Measurements from ENCODE around the gene FAM219A.

FAM219A gene

DNA sequence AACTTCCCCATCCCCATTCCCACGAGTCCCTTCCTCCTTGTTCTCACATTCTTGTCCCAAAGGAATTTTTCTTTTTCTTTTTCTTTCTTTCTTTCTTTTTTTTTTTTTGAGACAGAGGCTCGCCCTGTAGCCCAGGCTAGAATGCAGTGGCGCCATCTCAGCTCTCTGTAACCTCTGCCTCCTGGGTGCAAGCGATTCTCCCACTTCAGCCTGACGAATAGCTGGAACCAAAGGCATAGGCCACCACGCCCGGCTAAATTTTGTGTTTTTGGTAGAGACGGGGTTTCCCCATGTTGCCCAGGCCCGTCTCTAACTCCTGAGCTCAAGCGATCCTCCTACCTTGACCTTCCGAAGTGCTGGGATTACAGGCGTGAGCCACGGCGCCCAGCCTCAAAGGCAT lies 986 bp upstream of the FAM219A start:
- no peak for DNase-seq (ENCODE audit: low spot score)
- TF ChIP-seq, protein P1, sequence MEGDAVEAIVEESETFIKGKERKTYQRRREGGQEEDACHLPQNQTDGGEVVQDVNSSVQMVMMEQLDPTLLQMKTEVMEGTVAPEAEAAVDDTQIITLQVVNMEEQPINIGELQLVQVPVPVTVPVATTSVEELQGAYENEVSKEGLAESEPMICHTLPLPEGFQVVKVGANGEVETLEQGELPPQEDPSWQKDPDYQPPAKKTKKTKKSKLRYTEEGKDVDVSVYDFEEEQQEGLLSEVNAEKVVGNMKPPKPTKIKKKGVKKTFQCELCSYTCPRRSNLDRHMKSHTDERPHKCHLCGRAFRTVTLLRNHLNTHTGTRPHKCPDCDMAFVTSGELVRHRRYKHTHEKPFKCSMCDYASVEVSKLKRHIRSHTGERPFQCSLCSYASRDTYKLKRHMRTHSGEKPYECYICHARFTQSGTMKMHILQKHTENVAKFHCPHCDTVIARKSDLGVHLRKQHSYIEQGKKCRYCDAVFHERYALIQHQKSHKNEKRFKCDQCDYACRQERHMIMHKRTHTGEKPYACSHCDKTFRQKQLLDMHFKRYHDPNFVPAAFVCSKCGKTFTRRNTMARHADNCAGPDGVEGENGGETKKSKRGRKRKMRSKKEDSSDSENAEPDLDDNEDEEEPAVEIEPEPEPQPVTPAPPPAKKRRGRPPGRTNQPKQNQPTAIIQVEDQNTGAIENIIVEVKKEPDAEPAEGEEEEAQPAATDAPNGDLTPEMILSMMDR (IDR thresholded peaks at IDR 0.05; ENCODE audit: extremely low read depth, insufficient read depth, missing control alignments): no peak
- in situ Hi-C loops (cut with MboI; ENCODE audit: low pct_unique_long_range_greater_than_20kb, low sequenced_read_pairs, unreplicated experiment): no loop called here

DNA sequence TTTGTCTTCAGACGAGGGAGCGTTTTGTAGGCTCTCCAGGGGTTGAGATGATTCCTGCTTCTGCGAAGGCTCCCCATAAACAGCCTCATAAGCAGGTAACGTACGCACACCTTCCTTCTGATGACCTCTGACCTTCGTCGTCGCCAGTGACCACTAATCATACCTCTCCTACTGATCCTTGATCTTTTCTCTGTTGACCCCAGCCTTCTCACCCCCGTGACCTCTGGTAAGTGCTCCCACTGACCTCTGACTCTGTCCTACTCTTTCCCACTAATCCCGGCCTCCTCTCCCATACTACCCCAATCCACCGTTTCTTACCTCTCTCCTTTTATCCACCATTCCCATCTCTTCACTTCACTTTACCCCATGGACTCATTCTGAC lies 580 bp upstream of the FAM219A start:
- no peak for DNase-seq (ENCODE audit: low spot score)
- TF ChIP-seq, protein P1 (IDR thresholded peaks at IDR 0.05; ENCODE audit: extremely low read depth, insufficient read depth, missing control alignments): no peak
- in situ Hi-C loops (cut with MboI; ENCODE audit: low pct_unique_long_range_greater_than_20kb, low sequenced_read_pairs, unreplicated experiment): no loop called here

DNA sequence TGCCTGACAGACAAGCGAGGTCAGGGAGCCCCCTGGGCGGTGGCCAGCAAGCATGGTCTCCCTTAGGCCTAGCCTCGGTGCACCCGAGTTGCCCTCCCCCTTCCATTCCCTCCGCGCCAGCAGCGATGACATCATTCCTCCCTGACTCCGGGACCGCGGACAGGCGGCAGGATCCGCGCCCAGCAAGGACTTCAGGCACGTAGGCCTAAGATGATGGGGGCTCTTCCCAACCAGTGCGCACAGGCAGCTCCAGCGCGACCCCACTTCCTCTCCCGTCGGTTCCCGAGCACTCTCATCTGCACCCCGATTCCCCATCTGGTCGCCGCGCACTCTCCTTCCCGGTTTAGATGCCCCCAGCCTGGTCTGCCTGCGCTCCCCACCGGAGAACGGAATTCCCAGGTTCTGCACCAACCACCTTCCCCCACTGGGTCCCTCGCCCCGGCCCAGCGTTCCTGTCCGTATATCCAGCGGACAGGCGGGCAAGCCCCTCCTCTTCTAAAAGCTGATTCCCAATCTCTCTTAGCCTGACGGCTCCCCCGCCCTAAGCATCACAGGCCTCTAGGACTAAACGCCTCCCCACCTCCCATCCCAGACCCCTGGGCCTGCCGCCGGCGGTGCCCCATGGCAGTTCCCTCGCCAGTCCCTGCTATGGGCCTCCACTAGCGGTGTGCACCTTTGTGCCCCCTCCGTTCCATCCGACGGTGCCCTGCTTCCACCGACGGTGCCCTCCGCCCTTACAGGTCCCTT lies 931 bp downstream of the FAM219A start:
- DNase-seq (ENCODE audit: low spot score): no peak
- TF ChIP-seq, protein P1 (IDR thresholded peaks at IDR 0.05; ENCODE audit: extremely low read depth, insufficient read depth, missing control alignments): no peak
- in situ Hi-C loops (cut with MboI; ENCODE audit: low pct_unique_long_range_greater_than_20kb, low sequenced_read_pairs, unreplicated experiment): no loop called here

DNA sequence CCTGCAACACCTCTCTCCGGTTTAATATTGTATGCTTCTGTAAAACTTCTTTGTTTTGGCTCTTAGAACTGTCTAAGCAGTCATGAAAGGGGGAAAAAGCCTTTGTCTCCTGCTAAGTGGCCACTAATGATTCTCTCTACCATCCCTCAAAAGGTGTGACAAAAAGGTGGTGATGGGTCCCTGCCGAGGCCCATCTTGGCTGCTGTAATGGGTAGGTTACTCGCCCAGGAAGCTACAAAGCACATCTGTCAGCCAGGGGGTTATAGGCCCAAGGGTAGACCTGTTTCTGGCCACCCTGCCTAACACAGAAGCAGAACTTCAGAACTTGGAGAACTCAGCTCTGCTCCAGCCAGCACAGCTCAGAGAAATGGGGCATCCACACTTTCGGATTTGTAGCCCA lies 1.6 kb downstream of the FAM219A start:
- DNase-seq (ENCODE audit: low spot score): no peak
- in situ Hi-C loops (cut with MboI; ENCODE audit: low pct_unique_long_range_greater_than_20kb, low sequenced_read_pairs, unreplicated experiment): no loop called here
- TF ChIP-seq, protein P1 (IDR thresholded peaks at IDR 0.05; ENCODE audit: extremely low read depth, insufficient read depth, missing control alignments): no peak

DNA sequence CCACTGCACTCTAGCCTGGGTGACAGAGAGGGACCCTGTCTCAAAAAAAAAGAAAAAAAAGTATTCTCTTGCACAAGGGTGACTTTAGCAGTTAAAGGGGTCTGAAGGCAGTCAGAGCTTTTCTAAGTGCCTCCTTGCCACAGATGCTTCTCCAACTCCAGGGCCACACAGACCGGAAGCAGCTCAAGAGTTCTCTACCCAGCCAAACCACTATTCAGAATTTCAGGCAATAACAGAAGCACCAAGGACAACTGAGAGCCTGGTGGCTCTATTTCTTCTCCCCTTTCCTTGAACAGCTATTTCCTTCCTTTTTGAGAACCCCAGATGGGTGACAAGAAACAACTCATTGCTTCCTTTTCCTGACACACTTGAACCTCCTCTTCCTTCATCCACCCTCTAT lies 2.2 kb downstream of the FAM219A start:
- DNase-seq (ENCODE audit: low spot score): no peak
- TF ChIP-seq, protein P1 (IDR thresholded peaks at IDR 0.05; ENCODE audit: extremely low read depth, insufficient read depth, missing control alignments): no peak
- in situ Hi-C loops (cut with MboI; ENCODE audit: low pct_unique_long_range_greater_than_20kb, low sequenced_read_pairs, unreplicated experiment): no loop called here

DNA sequence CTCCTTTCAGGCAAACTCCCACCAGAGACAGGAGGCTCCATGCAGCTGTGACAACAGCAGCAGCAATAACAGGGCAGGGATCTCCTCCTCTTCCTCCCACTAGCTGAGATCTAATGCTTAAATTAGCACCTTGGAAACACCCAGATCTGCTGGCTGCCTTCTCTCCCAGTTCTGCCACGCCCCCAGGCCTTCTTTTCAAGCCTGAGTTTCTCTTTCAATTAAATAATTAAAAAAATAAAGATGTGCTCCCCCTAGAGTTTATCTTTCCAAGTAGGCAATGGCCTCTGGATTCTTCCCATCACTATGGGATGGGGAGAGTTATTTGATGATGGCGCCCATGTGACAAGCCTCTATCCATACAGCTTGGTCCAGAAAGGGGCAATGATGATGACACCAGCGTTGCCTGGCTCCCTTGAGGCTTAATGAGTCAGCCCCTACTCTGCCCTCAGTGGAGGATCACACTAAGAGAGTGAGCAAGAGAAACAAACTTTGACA lies 3.8 kb downstream of the FAM219A start:
- DNase-seq (ENCODE audit: low spot score): no peak
- in situ Hi-C loops (cut with MboI; ENCODE audit: low pct_unique_long_range_greater_than_20kb, low sequenced_read_pairs, unreplicated experiment): no loop called here
- TF ChIP-seq, protein P1 (IDR thresholded peaks at IDR 0.05; ENCODE audit: extremely low read depth, insufficient read depth, missing control alignments): no peak

All from GM13977 (cell line).